ENCODE results near the gene INPPL1. TPM values are rescaled to one million over a fixed set of nuclear protein-coding genes. Genes with fewer than 3 reads are reported as not detected.

Gene INPPL1
- total RNA-seq, 4 donors from 2014 or later: 85.9 to 114 (median 99.5) TPM

DNA sequence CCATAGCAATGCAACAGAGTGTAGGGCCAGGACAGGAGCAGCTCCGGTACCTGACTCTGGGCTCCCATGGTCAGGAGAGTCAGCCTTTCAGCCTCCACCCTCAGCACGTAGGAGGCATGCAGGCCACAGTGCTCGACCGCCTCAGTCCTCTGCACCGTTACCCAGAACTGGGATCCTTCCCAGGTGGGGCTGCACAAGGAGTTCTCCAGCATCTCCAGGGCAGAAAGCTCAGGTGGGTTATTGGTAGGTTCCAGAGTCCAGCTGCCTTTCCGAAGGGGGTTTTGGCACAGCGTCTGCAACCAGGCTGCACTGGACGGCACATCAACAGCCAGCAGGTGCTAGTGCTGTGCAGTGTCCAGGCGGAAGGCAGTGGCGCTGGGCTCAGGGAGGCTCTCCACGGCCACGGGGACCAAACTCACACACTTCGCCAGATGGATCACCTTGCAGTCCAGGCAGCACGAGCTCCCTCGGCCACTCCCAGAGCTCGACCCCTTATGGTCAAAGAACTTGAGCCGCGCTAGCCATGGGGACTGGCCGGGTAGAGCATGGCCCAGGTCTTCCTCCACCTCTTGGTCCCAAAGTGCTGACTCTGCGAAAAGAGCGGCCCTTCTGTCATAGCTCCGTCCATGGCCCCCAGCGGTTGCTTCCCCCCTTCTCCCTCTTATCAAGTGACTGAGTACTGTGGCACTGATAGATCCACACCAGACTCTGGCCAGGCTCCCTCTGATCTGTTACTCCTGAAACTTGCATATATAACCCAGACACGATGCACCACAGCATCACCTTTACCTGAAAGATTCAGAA, 26.3 kb downstream of the INPPL1 start:
- H3K9me3 ChIP-seq: no peaks in the 10 kb centered on the region
- H3K36me3 ChIP-seq: no peaks in the 10 kb centered on the region
- no peak overlapping the region for H3K4me3 ChIP-seq (replicated peaks in 1 of 3)
- DNase-seq: no peak
- H3K4me1 ChIP-seq: no peaks in the 10 kb centered on the region
- intact Hi-C loops (cut with DNase I): no loop called here
- 85% methylated on average over 15 to 21 of the region's 24 CpGs for WGBS, 2 donors
- no peaks in the 10 kb centered on the region for H3K27me3 ChIP-seq
- TF ChIP-seq POLR2A (IDR thresholded peaks at IDR 0.05) (no peak), CTCF (IDR thresholded peaks at IDR 0.05) (no peak)
- no peak overlapping the region for H3K27ac ChIP-seq

- Histone ChIP-seq H3K36me3 (no peaks in the 10 kb centered on the region), H3K27me3 (no peaks in the 10 kb centered on the region), H3K4me3 (replicated peaks in 1 of 3) (no peak overlapping the region), H3K9me3 (no peaks in the 10 kb centered on the region), H3K27ac (no peak overlapping the region), H3K4me1 (no peaks in the 10 kb centered on the region)
- DNase-seq: no peak
- 84 to 87% methylated on average over 5 of the region's 5 CpGs for WGBS, 2 donors
- intact Hi-C loops (cut with DNase I): no loop called here
- no peak for TF ChIP-seq CTCF (IDR thresholded peaks at IDR 0.05)
- no peak for TF ChIP-seq POLR2A (IDR thresholded peaks at IDR 0.05)
These were observed 27.0 kb downstream of the INPPL1 start for GRCh38 chr11:72251614-72252013.

- Histone ChIP-seq H3K4me1 (no peaks in the 10 kb centered on the region), H3K4me3 (replicated peaks in 1 of 3) (no peak overlapping the region), H3K36me3 (no peaks in the 10 kb centered on the region), H3K9me3 (no peaks in the 10 kb centered on the region), H3K27ac (no peak overlapping the region), H3K27me3 (no peaks in the 10 kb centered on the region)
- TF ChIP-seq CTCF (IDR thresholded peaks at IDR 0.05) (no peak), POLR2A (IDR thresholded peaks at IDR 0.05) (no peak)
- 93 to 94% methylated on average over 3 of the region's 3 CpGs for WGBS, 2 donors
- intact Hi-C loops (cut with DNase I): no loop called here
- DNase-seq: no peak
These were observed 28.8 kb downstream of the INPPL1 start for GRCh38 chr11:72253392-72253791.

- no peaks in the 10 kb centered on the region for H3K9me3 ChIP-seq
- H3K27ac ChIP-seq: no peak overlapping the region
- 92 to 97% methylated on average over 5 of the region's 5 CpGs for WGBS, 2 donors
- intact Hi-C loops (cut with DNase I): no loop called here
- H3K27me3 ChIP-seq: no peaks in the 10 kb centered on the region
- H3K4me1 ChIP-seq: no peaks in the 10 kb centered on the region
- H3K36me3 ChIP-seq: no peaks in the 10 kb centered on the region
- H3K4me3 ChIP-seq (replicated peaks in 1 of 3): no peak overlapping the region
- no peak for DNase-seq
- TF ChIP-seq CTCF (IDR thresholded peaks at IDR 0.05) (no peak), POLR2A (IDR thresholded peaks at IDR 0.05) (no peak)
These were observed 29.9 kb downstream of the INPPL1 start for GRCh38 chr11:72254299-72254993.

- no peaks in the 10 kb centered on the region for H3K9me3 ChIP-seq
- intact Hi-C loops (cut with DNase I): no loop called here
- WGBS, 2 donors: 88 to 89% methylated on average over 2 of the region's 2 CpGs
- no peak overlapping the region for H3K27ac ChIP-seq
- no peak for DNase-seq
- no peaks in the 10 kb centered on the region for H3K4me1 ChIP-seq
- no peaks in the 10 kb centered on the region for H3K36me3 ChIP-seq
- H3K4me3 ChIP-seq (replicated peaks in 1 of 3): no peak overlapping the region
- no peak for TF ChIP-seq POLR2A (IDR thresholded peaks at IDR 0.05)
- TF ChIP-seq CTCF (IDR thresholded peaks at IDR 0.05): no peak
- H3K27me3 ChIP-seq: no peaks in the 10 kb centered on the region
These were observed 33.0 kb downstream of the INPPL1 start for GRCh38 chr11:72257570-72257969.
